Measurements from ENCODE around the gene NTRK2. TPM values are rescaled to one million over a fixed set of nuclear protein-coding genes. Genes with fewer than 3 reads are reported as not detected.

Gene NTRK2
- total RNA-seq, 1 experiment from 2014 or later, result not detected

DNA sequence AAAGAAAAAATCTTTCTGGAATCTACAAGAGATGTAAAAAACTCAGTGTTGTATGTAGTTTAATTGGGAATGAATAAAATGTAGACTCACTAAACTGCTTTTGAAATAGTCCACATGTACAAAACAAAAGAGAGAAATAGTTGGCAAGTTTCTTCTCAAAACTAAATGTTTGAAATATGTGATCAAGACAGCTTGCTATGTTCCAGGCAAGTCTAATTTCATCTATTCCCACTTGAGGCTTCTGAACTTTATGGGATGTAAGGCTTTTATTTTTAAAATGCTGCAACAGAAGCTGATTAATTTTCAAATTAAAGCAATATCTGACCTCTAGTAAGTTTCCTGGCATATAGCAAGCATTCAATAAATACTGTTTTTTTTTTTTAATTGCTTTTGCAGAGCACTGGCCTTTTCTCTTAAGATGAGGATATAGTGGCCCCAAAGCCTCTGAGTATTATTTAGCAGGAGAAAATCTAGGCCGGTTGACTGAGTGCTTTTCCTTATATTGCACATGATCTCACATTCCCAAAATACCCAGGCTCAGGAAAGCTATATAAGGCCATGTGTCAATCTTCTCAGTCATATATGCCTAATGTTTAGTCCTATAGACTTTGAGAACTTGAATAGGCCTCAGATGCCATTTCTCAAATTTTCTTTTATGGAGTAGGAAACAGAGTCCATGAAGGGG, 183.2 kb downstream of the NTRK2 start:
- Histone ChIP-seq H3K4me3 (replicated peaks in 1 of 2; ENCODE audit: low read depth in 1 of 2, low read length in 2 of 2) (no peak overlapping the region), H4K20me1 (ENCODE audit: insufficient read depth) (no peaks in the 10 kb centered on the region), H3K36me3 (ENCODE audit: control insufficient read depth in 1 of 2, insufficient read depth in 2 of 2, low read length in 2 of 2) (no peaks in the 10 kb centered on the region), H3K27ac (ENCODE audit: low read depth, low read length) (no peak overlapping the region), H3K4me1 (ENCODE audit: control insufficient read depth in 1 of 2, insufficient read depth in 2 of 2, low read length in 2 of 2) (peaks cover 13% of the 10 kb centered on the region in 2 experiments; a peak in 3 of 4 replicates), H3K4me2 (ENCODE audit: low read length) (no peak overlapping the region; the same call in 1 of the 2 replicates), H3K27me3 (ENCODE audit: insufficient read depth, low read length) (no peaks in the 10 kb centered on the region), H3K9me2 (ENCODE audit: insufficient read depth) (no peaks in the 10 kb centered on the region), H3K9ac (ENCODE audit: low read length) (no peak overlapping the region), H3K79me2 (ENCODE audit: insufficient read depth, low read length) (no peaks in the 10 kb centered on the region), H2AFZ (ENCODE audit: low read depth, low read length, poor library complexity, severe bottlenecking) (no peak overlapping the region), H3K9me3 (ENCODE audit: control insufficient read depth in 1 of 2, insufficient read depth in 1 of 2, low read depth in 1 of 2, low read length in 2 of 2) (no peaks in the 10 kb centered on the region)
- BruUV-seq (replicated peaks), result no TSS peak
- intact Hi-C loops (cut with micrococcal nuclease), result no loop called here
- CTCF ChIA-PET, result no interaction called here
- DNase-seq (ENCODE audit: low read depth, low spot score) (no peak), ATAC-seq (no peak)
- POLR2A ChIA-PET, result interaction anchor here (1.1 kb wide), 1 partner anchor 9 kb away, joined by 3 read pairs; no protein-coding TSS in a partner anchor
- TF ChIP-seq TCF7L2 (IDR thresholded peaks at IDR 0.05; ENCODE audit: borderline replicate concordance, extremely low read depth, insufficient read depth, insufficient read length), result no peak
- RAD21 ChIA-PET (ENCODE audit: low non-redundant PET in 1 of 2, low total read pairs in 2 of 2, uncharacterized antibody in 2 of 2, unreplicated experiment in 2 of 2), result no interaction called here

- no peak overlapping the region for H3K4me3 ChIP-seq (replicated peaks in 1 of 2; ENCODE audit: low read depth in 1 of 2, low read length in 2 of 2)
- H3K9me2 ChIP-seq (ENCODE audit: insufficient read depth), result no peaks in the 10 kb centered on the region
- CTCF ChIA-PET, result no interaction called here
- H3K9ac ChIP-seq (ENCODE audit: low read length), result no peak overlapping the region
- RAD21 ChIA-PET (ENCODE audit: low non-redundant PET in 1 of 2, low total read pairs in 2 of 2, uncharacterized antibody in 2 of 2, unreplicated experiment in 2 of 2), result no interaction called here
- POLR2A ChIA-PET, result no interaction called here
- H4K20me1 ChIP-seq (ENCODE audit: insufficient read depth), result no peaks in the 10 kb centered on the region
- H3K27me3 ChIP-seq (ENCODE audit: insufficient read depth, low read length), result no peaks in the 10 kb centered on the region
- no peaks in the 10 kb centered on the region for H3K9me3 ChIP-seq (ENCODE audit: control insufficient read depth in 1 of 2, insufficient read depth in 1 of 2, low read depth in 1 of 2, low read length in 2 of 2)
- no peak overlapping the region for H2AFZ ChIP-seq (ENCODE audit: low read depth, low read length, poor library complexity, severe bottlenecking)
- no peaks in the 10 kb centered on the region for H3K36me3 ChIP-seq (ENCODE audit: control insufficient read depth in 1 of 2, insufficient read depth in 2 of 2, low read length in 2 of 2)
- H3K4me2 ChIP-seq (ENCODE audit: low read length), result no peak overlapping the region
- ATAC-seq (no peak), DNase-seq (ENCODE audit: low read depth, low spot score) (no peak)
- H3K79me2 ChIP-seq (ENCODE audit: insufficient read depth, low read length), result no peaks in the 10 kb centered on the region
- H3K4me1 ChIP-seq (ENCODE audit: control insufficient read depth in 1 of 2, insufficient read depth in 2 of 2, low read length in 2 of 2), result peaks cover 13% of the 10 kb centered on the region in 2 experiments; a peak in 3 of 4 replicates
- H3K27ac ChIP-seq (ENCODE audit: low read depth, low read length), result no peak overlapping the region
- intact Hi-C loops (cut with micrococcal nuclease), result no loop called here
- no peak for TF ChIP-seq EZH2phosphoT487 (IDR thresholded peaks at IDR 0.05; ENCODE audit: borderline replicate concordance)
- TF ChIP-seq EZH2 (IDR thresholded peaks at IDR 0.05), result no peak
- no peak for TF ChIP-seq FOSL1 (IDR thresholded peaks at IDR 0.05; ENCODE audit: low read depth)
- TF ChIP-seq POLR2A (IDR thresholded peaks at IDR 0.05; ENCODE audit: borderline replicate concordance, extremely low read depth, insufficient read depth, insufficient read length), result no peak
- no TSS peak for BruUV-seq (replicated peaks)
Measured at GRCh38 chr9:84856181-84856632, 186.7 kb downstream of the NTRK2 start.

Measured in HCT116 (cell line).